Measurements from ENCODE around the gene HEYL. TPM values are rescaled to one million over a fixed set of nuclear protein-coding genes. Genes with fewer than 3 reads are reported as not detected.

HEYL gene
- total and polyA plus RNA-seq, 2 of the 8 experiments (the other 6 are each of a cell fraction or from before 2014, with no cell fraction given), result 1.8 to 3.1 TPM

GRCh38 chr1:39666772-39667171 is 27.3 kb upstream of the HEYL start (continued):
- TF ChIP-seq BRCA1 (IDR thresholded peaks at IDR 0.05; ENCODE audit: low read depth, low read length), result no peak
- no peak for TF ChIP-seq CBX8 (IDR thresholded peaks at IDR 0.05; ENCODE audit: borderline replicate concordance, low read depth, low read length)
- no peak for TF ChIP-seq SRF (IDR thresholded peaks at IDR 0.05; ENCODE audit: low read depth, low read length)
- TF ChIP-seq EP300 (IDR thresholded peaks at IDR 0.05; ENCODE audit: borderline replicate concordance in 1 of 2, low read depth in 2 of 2, low read length in 2 of 2), result no peak
- TF ChIP-seq ZNF274 (IDR thresholded peaks at IDR 0.05; ENCODE audit: borderline replicate concordance, extremely low read depth, low read length), result no peak
- no peak for TF ChIP-seq ASH2L (IDR thresholded peaks at IDR 0.05; ENCODE audit: low read length)
- TF ChIP-seq, protein P1, sequence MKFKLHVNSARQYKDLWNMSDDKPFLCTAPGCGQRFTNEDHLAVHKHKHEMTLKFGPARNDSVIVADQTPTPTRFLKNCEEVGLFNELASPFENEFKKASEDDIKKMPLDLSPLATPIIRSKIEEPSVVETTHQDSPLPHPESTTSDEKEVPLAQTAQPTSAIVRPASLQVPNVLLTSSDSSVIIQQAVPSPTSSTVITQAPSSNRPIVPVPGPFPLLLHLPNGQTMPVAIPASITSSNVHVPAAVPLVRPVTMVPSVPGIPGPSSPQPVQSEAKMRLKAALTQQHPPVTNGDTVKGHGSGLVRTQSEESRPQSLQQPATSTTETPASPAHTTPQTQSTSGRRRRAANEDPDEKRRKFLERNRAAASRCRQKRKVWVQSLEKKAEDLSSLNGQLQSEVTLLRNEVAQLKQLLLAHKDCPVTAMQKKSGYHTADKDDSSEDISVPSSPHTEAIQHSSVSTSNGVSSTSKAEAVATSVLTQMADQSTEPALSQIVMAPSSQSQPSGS (IDR thresholded peaks at IDR 0.05; ENCODE audit: low read length), result no peak
